ENCODE data around the gene CAPS.

DNA sequence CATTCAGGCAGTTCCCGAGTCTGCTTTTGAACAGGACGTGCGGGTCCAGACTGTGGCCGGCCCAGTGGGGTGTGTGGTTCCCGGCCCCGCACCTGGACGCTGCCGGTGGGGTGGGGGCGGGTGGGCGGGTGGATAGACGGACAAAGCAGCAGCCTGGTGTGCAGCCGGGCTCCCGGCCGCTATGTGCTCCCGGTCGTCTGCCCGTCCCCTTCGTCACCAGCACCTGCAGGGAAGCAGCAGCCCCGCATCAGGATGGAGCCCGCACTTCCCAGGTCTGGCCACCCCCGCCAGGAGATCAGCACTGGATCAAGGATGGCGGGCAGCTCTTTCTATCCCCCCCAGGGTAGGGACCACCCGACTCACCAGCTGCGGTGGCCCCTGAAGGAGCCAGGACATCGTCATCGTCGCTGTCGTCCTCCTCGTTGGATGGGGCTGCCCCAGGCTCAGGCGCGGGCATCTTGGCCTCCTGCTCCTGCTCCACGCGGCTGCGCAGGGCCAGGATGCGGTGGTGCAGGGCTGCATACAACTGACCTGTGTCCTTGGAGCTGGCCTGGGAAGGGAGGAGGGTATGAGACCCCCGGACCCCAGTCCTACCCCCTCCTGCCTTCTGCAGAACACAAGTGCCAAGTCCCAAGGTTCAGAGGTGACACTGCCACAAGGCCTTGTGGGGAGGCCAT lies 3.5 kb downstream of the CAPS start:
- TF ChIP-seq, protein P1, sequence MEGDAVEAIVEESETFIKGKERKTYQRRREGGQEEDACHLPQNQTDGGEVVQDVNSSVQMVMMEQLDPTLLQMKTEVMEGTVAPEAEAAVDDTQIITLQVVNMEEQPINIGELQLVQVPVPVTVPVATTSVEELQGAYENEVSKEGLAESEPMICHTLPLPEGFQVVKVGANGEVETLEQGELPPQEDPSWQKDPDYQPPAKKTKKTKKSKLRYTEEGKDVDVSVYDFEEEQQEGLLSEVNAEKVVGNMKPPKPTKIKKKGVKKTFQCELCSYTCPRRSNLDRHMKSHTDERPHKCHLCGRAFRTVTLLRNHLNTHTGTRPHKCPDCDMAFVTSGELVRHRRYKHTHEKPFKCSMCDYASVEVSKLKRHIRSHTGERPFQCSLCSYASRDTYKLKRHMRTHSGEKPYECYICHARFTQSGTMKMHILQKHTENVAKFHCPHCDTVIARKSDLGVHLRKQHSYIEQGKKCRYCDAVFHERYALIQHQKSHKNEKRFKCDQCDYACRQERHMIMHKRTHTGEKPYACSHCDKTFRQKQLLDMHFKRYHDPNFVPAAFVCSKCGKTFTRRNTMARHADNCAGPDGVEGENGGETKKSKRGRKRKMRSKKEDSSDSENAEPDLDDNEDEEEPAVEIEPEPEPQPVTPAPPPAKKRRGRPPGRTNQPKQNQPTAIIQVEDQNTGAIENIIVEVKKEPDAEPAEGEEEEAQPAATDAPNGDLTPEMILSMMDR (IDR thresholded peaks at IDR 0.05), result no peak
- no peak for TF ChIP-seq POLR2A (IDR thresholded peaks at IDR 0.05)

Measured in body of pancreas (tissue), 4 donors.